ENCODE results near the gene ISLR. TPM values are rescaled to one million over a fixed set of nuclear protein-coding genes. Genes with fewer than 3 reads are reported as not detected.
"Not testable (repeated sequence)": the region's sequence is repeated elsewhere in the genome, so short reads cannot be mapped to it uniquely, and the experiment has no call there.

Gene ISLR
- total RNA-seq, 2 donors from 2014 or later, result not detected

GRCh38 chr15:74157868-74158827, 15.4 kb upstream of the ISLR start:
- ATAC-seq (replicated peaks), result no peak
- no peak overlapping the region for H3K27ac Mint-ChIP-seq
- H3K4me1 Mint-ChIP-seq, result peaks cover 3% of the 10 kb centered on the region
- H3K9me3 Mint-ChIP-seq, result no peaks in the 10 kb centered on the region
- no peaks in the 10 kb centered on the region for H3K36me3 Mint-ChIP-seq (ENCODE audit: low read depth)
- H3K4me3 Mint-ChIP-seq, result no peak overlapping the region
- peaks cover 19% of the 10 kb centered on the region for H3K27me3 Mint-ChIP-seq

DNA sequence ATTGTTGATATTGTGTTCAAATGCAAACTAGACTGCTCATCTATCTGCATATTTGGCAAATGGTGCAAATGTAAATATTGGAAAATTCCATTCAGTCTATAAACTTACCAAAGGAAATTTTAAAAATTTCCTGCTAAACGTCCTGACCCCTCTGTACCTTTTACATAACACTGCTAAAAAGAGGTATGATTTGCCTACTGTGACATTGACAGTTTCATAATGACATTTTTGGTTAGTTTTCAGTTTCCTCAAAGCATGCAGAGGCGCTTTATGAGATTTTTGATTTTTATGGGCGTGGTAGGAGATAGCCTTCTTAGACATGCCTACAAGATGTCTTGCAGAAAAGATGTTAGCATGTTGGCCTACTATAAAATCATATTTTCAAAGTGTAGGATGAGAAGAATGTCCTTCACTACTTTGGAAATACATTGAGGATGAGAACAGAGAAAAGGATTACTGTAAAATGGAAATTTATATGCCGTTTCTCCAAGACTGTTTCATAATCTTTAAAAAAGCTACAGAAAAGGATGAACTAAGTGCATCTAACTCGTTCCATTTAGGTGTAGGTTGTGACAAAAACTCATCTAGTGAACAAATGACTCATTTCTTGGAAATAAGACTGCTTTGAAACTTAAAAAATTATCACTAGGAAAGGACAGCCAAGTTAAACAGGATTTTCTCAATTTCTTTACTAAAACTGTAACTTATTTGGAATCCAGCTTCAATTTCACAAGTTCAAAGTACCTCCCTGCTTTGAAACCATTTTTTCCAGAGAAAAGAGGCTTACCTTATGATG, 14.5 kb upstream of the ISLR start:
- Mint-ChIP-seq H3K27ac (no peak overlapping the region), H3K27me3 (peaks cover 16% of the 10 kb centered on the region), H3K36me3 (ENCODE audit: low read depth) (no peaks in the 10 kb centered on the region), H3K4me1 (peaks cover 3% of the 10 kb centered on the region), H3K9me3 (no peaks in the 10 kb centered on the region), H3K4me3 (peak overlapping the region; percentile 13)
- peak; percentile 68 for ATAC-seq (replicated peaks)

DNA sequence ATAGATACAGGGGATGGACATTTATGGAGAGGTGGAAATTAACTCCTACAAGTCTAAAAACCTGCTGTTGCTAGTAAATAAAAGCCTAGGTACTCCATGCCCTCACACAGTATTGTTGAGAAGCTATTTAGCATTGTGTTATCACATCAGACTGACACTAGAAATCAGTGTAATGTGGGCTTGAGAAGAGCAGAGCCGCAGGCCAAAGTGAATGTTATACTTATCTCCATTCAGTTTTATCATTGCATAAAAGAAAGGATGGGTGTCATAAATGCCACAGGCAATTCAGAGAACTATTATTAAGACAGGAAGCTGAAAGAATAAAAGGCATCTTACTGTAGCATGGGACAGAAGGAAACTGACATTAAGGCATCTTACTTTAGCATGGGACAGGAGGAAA, 13.7 kb upstream of the ISLR start:
- Mint-ChIP-seq H3K4me1 (peaks cover 3% of the 10 kb centered on the region), H3K27ac (no peak overlapping the region), H3K36me3 (ENCODE audit: low read depth) (no peaks in the 10 kb centered on the region), H3K27me3 (peaks cover 21% of the 10 kb centered on the region), H3K4me3 (no peak overlapping the region), H3K9me3 (no peaks in the 10 kb centered on the region)
- no peak for ATAC-seq (replicated peaks)

GRCh38 chr15:74160390-74160789, 13.1 kb upstream of the ISLR start:
- H3K27me3 Mint-ChIP-seq, result peaks cover 21% of the 10 kb centered on the region
- not testable (repeated sequence) for H3K4me1 Mint-ChIP-seq; H3K9me3 Mint-ChIP-seq; H3K27ac Mint-ChIP-seq; H3K4me3 Mint-ChIP-seq; ATAC-seq (replicated peaks); H3K36me3 Mint-ChIP-seq (ENCODE audit: low read depth)

- not testable (repeated sequence) for H3K4me3 Mint-ChIP-seq; H3K36me3 Mint-ChIP-seq (ENCODE audit: low read depth); H3K9me3 Mint-ChIP-seq; H3K27ac Mint-ChIP-seq; ATAC-seq (replicated peaks); H3K4me1 Mint-ChIP-seq
- H3K27me3 Mint-ChIP-seq, result peaks cover 24% of the 10 kb centered on the region
Measured at GRCh38 chr15:74162195-74162536, 11.3 kb upstream of the ISLR start.

GRCh38 chr15:74165461-74165860, 8.0 kb upstream of the ISLR start:
- Mint-ChIP-seq H3K4me1 (no peaks in the 10 kb centered on the region), H3K9me3 (no peaks in the 10 kb centered on the region), H3K36me3 (ENCODE audit: low read depth) (no peaks in the 10 kb centered on the region), H3K4me3 (no peak overlapping the region), H3K27me3 (peaks cover 29% of the 10 kb centered on the region), H3K27ac (no peak overlapping the region)
- no peak for ATAC-seq (replicated peaks)

DNA sequence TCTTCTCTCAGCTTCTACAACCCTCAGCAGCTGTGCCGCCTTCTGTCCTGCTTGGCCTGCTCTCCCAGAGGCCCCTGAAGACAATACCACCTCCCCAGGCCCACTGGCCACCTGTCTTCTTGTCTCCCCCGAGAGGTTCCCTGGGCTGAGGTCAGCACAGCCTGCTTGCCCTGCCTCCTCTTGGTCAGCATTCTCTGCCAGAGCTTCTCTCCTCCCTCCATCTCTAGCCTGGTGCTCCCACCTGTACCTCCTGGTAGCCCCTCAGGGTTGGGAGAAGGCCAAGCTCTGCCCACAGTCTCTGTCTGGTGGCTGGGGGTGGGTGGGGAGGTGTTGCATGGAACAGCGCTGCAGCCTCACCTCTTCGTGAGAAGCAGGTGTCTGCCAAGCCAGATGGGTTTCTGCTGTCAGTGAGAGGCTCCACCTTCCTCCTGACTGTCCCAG, 5.6 kb upstream of the ISLR start:
- no peaks in the 10 kb centered on the region for H3K4me1 Mint-ChIP-seq
- H3K4me3 Mint-ChIP-seq, result no peak overlapping the region
- no peak overlapping the region for H3K27ac Mint-ChIP-seq
- no peak for ATAC-seq (replicated peaks)
- H3K27me3 Mint-ChIP-seq, result peaks cover 25% of the 10 kb centered on the region
- H3K9me3 Mint-ChIP-seq, result no peaks in the 10 kb centered on the region
- no peaks in the 10 kb centered on the region for H3K36me3 Mint-ChIP-seq (ENCODE audit: low read depth)

- Mint-ChIP-seq H3K9me3 (no peaks in the 10 kb centered on the region), H3K36me3 (ENCODE audit: low read depth) (no peaks in the 10 kb centered on the region), H3K27ac (no peak overlapping the region), H3K4me3 (no peak overlapping the region), H3K27me3 (peaks cover 21% of the 10 kb centered on the region), H3K4me1 (no peaks in the 10 kb centered on the region)
- no peak for ATAC-seq (replicated peaks)
Measured at GRCh38 chr15:74168711-74169126, 4.8 kb upstream of the ISLR start.

DNA sequence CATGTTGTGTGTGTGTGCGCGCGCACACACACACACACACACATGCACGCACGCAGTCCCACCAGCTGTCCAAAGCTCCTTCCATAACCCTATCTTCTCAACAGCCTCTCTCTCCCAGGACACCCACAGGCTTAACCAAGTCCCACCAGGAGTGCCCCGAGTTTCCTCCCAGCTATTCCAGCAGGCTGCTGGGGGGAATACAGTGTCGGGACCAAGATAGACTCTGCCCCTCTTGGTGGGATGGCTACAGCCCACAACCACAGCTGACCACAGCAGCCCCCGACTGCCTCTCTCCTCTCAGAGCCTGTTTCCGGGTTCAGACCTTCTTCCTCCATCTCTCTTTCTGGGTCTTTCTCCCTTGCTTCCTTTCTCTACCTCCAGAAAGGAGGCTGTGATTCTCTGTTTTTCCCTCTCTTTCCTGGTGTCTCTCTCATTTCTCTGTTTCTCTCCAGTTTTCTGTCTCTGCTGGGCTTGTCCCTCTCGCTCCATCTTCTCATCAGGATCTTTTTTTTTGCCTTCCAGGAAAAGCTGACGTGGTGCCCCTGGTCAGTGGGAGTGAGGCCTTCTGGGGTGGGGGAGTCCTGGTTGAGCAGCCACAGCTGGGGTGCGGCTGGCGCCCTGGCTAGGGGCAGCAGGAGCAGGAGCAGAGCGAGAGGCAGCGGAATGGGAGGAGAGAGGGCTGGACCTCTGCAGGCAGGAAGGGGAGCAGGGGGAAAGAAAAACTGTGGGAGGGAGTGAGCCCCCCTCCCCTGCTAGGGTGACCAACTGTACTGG, 3.3 kb upstream of the ISLR start:
- Mint-ChIP-seq H3K4me3 (no peak overlapping the region), H3K27me3 (peaks cover 15% of the 10 kb centered on the region), H3K36me3 (ENCODE audit: low read depth) (no peaks in the 10 kb centered on the region), H3K4me1 (no peaks in the 10 kb centered on the region), H3K27ac (no peak overlapping the region), H3K9me3 (no peaks in the 10 kb centered on the region)
- ATAC-seq (replicated peaks), result no peak

- ATAC-seq (replicated peaks), result no peak
- Mint-ChIP-seq H3K4me1 (no peaks in the 10 kb centered on the region), H3K36me3 (ENCODE audit: low read depth) (no peaks in the 10 kb centered on the region)
Measured at GRCh38 chr15:74170875-74171578, 2.5 kb upstream of the ISLR start.

DNA sequence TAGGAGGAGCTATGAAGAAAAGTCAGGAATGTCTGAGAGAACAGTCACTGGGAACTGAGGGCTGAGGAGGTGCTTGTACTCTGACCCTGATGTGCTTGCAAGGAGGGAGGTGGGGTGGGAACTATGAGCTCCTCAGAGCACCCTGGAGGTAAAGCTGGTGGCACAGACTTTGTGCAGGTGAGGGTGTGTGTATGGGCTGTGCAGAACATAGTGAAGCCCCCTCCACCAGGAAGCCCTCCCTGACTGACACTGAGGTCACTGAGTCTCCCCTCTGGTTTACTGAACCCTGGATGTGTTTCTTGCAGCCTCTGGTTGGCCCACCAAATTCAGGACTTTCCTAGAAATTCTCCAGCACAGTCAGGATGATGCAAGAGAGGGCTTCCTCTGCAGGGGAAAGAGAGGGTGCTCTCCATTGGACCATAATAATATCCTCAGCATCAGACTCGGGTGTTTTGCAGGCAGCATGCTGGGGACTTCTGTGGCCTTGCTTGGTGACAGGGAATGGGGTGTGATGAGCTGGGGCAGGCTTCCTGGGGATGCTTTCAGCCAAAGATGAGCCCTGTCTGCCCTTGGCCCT, 1.5 kb upstream of the ISLR start:
- Mint-ChIP-seq H3K4me3 (no peak overlapping the region), H3K27me3 (peaks cover 12% of the 10 kb centered on the region), H3K4me1 (no peaks in the 10 kb centered on the region), H3K9me3 (no peaks in the 10 kb centered on the region), H3K36me3 (ENCODE audit: low read depth) (no peaks in the 10 kb centered on the region), H3K27ac (no peak overlapping the region)
- ATAC-seq (replicated peaks), result no peak

More at GRCh38 chr15:74170875-74171578, 2.5 kb upstream of the ISLR start:
- Mint-ChIP-seq H3K9me3 (no peaks in the 10 kb centered on the region), H3K27me3 (peaks cover 12% of the 10 kb centered on the region), H3K4me3 (no peak overlapping the region), H3K27ac (no peak overlapping the region)

DNA sequence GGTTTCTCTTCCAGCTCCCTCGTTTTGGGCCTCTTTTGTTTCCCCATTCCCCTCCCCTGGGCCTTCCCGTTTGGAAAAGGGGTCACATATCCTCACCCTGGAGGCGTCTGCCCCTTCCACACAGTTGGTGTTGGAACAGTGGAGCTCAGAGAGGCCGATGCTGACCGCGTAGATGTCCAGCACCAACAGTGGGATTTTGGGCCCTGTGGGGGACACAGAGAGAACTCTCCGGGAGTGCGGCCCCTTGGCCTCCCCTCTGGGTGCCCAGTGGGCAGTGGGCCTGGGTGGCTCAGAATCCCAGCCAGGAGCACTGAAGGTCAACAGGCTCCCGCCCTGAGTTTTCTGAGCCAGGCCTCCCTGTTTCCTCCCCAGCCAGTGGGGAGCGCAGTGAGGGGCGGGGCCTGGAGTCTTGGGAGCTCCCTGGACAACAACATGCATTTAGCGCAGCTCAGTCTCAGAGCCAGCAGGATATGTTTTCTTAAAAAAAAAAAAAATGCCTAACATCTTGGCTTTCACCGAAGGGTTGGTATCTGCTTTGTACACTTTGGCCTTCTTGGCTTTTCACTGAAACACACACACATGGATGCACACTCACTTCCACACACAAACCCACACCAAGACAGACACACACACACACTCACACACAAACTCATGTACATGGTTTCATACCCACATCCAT, 670 bp upstream of the ISLR start:
- peaks cover 12% of the 10 kb centered on the region for H3K27me3 Mint-ChIP-seq
- no peaks in the 10 kb centered on the region for H3K4me1 Mint-ChIP-seq
- no peaks in the 10 kb centered on the region for H3K36me3 Mint-ChIP-seq (ENCODE audit: low read depth)
- H3K27ac Mint-ChIP-seq, result no peak overlapping the region
- no peak for ATAC-seq (replicated peaks)
- no peaks in the 10 kb centered on the region for H3K9me3 Mint-ChIP-seq
- no peak overlapping the region for H3K4me3 Mint-ChIP-seq

DNA sequence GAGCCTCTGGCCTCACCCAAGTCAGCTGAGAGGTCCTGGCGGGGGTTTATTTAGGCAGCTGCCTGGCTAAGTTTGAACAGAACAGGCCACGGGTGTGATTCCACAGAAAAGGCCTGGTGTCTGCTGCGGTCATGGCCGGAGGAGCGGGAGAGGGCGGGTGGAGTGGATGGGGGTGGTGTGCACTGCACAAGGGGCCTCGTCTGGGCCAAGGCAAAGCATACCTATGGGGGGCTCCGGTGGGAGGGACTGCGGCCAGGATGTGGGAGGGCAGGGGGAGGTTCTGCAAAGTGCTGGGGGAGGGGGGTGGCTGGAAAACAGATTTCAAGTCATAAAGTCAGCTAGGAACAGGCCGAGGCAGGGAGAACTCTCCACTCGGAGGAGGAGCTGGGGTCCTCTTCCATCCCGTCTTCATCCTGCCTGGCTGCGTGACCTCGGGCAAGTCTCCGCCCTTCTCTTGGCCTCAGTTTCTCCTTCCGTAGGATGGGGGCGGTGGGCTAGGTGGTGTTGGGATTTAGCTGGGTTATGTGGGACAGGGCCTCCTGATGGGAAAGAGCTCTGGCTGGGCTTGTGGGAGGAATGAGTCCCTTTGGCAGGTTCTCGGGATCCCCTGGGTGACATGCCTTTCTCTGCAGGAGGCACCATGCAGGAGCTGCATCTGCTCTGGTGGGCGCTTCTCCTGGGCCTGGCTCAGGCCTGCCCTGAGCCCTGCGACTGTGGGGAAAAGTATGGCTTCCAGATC, 878 bp downstream of the ISLR start:
- H3K4me3 Mint-ChIP-seq, result no peak overlapping the region
- no peak for ATAC-seq (replicated peaks)

More for the DNA sequence above, 878 bp downstream of the ISLR start:
- H3K4me1 Mint-ChIP-seq, result no peaks in the 10 kb centered on the region
- H3K27me3 Mint-ChIP-seq, result peaks cover 5% of the 10 kb centered on the region
- no peaks in the 10 kb centered on the region for H3K9me3 Mint-ChIP-seq
- H3K27ac Mint-ChIP-seq, result no peak overlapping the region
- no peaks in the 10 kb centered on the region for H3K36me3 Mint-ChIP-seq (ENCODE audit: low read depth)
